T1000 (cell line): ENCODE results near the gene HMX3.
"Not testable (repeated sequence)": the region's sequence is repeated elsewhere in the genome, so short reads cannot be mapped to it uniquely, and the experiment has no call there.

Source experiments
- DNase-seq: peaks from one replicate; lab custom pipeline; 2025; ENCODE audit warnings: mixed read lengths; lab: John Stamatoyannopoulos, UW

HMX3 gene

GRCh38 chr10:123148414-123149161, 12.8 kb downstream of the HMX3 start:
- DNase-seq: no peak

GRCh38 chr10:123149162-123149567, 13.4 kb downstream of the HMX3 start:
- no peak for DNase-seq

GRCh38 chr10:123149568-123150270, 13.9 kb downstream of the HMX3 start:
- DNase-seq: no peak

DNA sequence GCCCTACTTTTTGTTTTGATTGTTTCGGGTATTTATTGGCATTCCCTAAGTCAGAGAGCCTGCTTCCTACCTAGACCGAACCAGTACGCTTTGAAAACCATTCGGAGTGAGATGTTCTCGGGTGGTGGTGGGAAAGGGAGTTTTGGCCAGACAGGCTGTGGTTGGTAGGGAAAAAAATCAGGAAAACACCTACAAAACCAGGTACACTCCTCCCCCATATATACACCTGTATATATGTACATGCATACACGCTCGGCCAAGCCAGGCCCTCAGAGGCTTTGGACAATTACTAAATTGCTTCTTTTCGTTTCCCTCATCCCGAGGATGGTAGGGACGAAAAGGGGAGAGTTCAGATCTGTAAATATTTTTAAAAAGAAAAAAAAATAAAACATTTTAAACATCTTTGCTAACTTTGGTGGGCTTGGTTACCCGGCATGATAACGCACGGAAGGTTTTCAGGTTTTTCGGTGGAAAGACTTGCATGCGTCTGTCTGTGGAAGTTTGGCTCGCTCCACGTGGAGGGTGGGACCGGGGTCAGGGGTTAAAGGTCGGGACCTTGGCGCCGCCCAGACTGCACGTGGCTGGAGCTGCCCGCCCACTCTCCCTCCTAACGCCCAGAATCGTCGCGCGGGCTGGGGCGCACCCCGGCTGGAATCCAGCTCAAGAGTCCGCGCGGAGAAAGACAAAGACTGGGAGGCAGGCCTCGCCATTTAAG, 14.7 kb downstream of the HMX3 start:
- no peak for DNase-seq

- DNase-seq: no peak
Observed at GRCh38 chr10:123150986-123151736, 15.4 kb downstream of the HMX3 start.

GRCh38 chr10:123151737-123152135, 16.0 kb downstream of the HMX3 start:
- DNase-seq: no peak

- no peak for DNase-seq
Observed at GRCh38 chr10:123153486-123154091, 17.8 kb downstream of the HMX3 start.

GRCh38 chr10:123154092-123154710, 18.4 kb downstream of the HMX3 start, which contains the start of gene BUB3:
Gene BUB3 (plus strand): TSS chr10:123154402. CDS start chr10:123154918, 516 bp downstream.
- DNase-seq: peak; percentile 98

DNA sequence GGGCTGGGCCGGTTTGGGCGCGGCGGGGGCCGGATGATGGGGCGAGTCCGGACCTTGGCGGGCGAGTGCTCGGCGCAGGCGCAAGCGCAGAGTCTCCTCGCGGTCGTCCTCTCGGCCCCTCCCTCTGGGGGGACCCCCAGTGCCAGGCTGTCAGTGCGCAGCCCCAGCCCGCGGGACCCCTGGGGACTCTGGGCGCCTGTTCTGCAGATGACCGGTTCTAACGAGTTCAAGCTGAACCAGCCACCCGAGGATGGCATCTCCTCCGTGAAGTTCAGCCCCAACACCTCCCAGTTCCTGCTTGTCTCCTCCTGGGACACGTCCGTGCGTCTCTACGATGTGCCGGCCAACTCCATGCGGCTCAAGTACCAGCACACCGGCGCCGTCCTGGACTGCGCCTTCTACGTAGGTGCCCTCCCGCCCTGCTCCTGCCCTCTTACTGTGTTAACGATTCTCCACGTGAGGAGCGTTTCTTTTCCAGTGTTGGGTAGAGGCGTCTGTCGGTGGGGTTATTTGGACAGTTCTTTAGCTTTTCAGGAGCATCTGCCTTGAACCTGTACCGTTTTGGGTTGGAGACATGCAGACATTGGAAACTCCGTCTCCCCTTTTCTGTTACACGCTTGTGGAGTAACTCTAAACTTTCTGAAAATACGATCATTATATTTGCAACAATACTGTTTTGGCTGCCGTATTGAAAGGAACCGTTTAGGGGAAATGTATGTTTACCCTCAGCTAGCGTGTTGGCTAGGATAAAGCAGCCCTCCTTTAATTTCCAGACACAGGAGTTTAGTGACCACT, 19.1 kb downstream of the HMX3 start:
- peak; percentile 57 for DNase-seq

- DNase-seq: no peak
Observed at GRCh38 chr10:123156078-123156477, 20.3 kb downstream of the HMX3 start.

DNA sequence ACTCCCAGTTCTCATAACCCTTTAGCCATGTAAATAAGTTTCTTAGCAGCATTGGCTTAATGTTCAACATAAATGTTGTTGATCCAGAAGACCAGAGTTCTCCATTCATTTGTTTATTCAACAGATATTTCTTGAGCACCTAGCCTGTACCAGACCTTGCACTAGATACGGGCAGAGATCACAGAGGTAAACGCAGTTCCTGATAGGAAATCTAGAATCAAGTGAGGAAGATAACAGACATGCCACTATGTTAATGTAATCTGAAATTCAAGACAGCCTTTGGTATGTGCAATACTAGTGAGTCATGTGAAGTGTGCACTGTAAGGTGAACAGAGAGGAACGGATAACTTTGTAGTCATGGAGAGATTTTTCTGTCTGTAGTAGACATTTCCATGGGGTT, 21.4 kb downstream of the HMX3 start:
- no peak for DNase-seq

GRCh38 chr10:123158682-123159081, 22.9 kb downstream of the HMX3 start:
- DNase-seq: no peak

GRCh38 chr10:123160311-123160980, 24.7 kb downstream of the HMX3 start:
- no peak for DNase-seq

GRCh38 chr10:123164319-123164718, 28.5 kb downstream of the HMX3 start:
- DNase-seq: no peak

- no peak for DNase-seq
Observed at GRCh38 chr10:123165445-123166072, 29.8 kb downstream of the HMX3 start.

DNA sequence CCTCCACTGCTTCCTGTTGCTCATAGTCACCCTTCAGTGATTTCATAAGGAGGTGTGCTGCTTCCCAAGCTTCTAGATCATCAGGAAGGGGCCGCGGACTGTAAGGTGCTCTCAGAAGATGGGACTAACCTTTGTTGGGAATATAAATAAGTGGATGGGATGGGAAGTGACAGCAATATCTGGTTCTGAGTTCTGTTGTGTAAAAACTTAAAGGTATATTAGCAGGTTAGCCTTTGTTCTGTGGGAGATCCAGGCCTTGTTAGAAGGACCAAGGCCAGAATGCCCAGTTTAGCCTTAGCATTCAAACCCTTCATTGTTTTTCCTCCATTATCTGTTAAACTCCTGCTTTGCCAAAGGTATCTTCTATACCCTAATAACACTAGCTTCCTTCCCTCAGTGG, 30.8 kb downstream of the HMX3 start:
- DNase-seq: no peak

DNA sequence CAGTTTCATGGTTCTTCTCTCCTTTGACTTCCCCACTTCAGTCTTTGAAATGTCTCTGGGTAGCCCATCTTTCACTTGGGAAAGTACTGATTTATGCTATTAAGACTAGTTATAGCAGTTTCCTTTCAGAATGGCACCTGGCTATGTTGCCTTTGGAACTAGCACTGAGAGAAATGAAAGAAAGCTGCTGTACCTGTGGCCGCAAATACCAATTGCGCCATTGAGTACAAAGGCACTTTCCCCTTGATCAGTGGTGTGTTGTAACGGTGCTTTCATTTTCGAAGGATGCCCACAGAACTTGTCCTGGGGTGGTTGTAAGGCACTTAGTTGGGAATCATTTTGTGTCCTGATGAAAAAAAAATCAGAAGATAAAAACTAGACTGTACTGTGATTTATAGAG, 35.2 kb downstream of the HMX3 start:
- DNase-seq: no peak

DNA sequence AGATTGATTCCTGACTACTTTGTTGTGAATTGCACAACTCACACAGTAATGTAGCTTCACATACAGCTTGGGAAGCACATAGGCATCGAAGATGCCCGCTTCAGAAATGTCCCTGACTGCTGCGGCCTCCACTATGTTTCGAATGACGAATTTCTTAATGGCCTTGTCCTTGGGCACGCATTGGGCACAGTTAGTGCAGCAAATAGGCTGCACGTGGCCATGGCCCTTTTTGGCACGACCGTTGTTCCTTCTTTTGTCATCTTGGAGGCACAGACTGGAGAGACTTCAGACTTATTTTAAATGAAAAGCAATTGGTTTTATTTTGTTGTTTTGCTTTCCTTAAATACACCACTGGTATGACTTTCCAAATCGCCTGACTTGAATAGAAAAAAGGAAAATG, 35.8 kb downstream of the HMX3 start:
- not testable (repeated sequence) for DNase-seq
